Measurements from ENCODE around the gene GRN. TPM values are rescaled to one million over a fixed set of nuclear protein-coding genes. Genes with fewer than 3 reads are reported as not detected.

Gene GRN
- total and polyA plus RNA-seq, 2 of the 13 experiments (the other 11 are each of a cell fraction or from before 2014, with no cell fraction given) = 86.6 to 143 TPM

DNA sequence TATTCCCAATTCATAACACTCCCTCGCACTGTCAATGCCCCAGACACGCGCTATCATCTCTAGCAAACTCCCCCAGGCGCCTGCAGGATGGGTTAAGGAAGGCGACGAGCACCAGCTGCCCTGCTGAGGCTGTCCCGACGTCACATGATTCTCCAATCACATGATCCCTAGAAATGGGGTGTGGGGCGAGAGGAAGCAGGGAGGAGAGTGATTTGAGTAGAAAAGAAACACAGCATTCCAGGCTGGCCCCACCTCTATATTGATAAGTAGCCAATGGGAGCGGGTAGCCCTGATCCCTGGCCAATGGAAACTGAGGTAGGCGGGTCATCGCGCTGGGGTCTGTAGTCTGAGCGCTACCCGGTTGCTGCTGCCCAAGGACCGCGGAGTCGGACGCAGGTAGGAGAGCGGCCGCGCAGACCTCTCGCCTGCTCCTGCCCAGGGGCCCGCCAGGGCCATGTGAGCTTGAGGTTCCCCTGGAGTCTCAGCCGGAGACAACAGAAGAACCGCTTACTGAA is at the start of gene GRN (continued):
- TF ChIP-seq, protein P1, sequence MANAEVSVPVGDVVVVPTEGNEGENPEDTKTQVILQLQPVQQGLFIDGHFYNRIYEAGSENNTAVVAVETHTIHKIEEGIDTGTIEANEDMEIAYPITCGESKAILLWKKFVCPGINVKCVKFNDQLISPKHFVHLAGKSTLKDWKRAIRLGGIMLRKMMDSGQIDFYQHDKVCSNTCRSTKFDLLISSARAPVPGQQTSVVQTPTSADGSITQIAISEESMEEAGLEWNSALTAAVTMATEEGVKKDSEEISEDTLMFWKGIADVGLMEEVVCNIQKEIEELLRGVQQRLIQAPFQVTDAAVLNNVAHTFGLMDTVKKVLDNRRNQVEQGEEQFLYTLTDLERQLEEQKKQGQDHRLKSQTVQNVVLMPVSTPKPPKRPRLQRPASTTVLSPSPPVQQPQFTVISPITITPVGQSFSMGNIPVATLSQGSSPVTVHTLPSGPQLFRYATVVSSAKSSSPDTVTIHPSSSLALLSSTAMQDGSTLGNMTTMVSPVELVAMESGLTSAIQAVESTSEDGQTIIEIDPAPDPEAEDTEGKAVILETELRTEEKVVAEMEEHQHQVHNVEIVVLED (CRISPR knock-in tag; IDR thresholded peaks at IDR 0.05; ENCODE audit: borderline replicate concordance) = peak; percentile 71
- TF ChIP-seq SMAD3 (CRISPR knock-in tag; IDR thresholded peaks at IDR 0.05) (peak; percentile 87; the same call in 1 of the 2 replicates), TOPORS (CRISPR knock-in tag; IDR thresholded peaks at IDR 0.05) (no peak), GTF2F1 (IDR thresholded peaks at IDR 0.05; ENCODE audit: low read length) (0 out of 2 replicates have a peak, but pooled peaks have one; percentile 47), ZC3H4 (CRISPR knock-in tag; IDR thresholded peaks at IDR 0.05; ENCODE audit: borderline replicate concordance) (no peak), CBFB (CRISPR knock-in tag; IDR thresholded peaks at IDR 0.05) (0 out of 2 replicates have a peak, but pooled peaks have one; percentile 18), POLR2A (IDR thresholded peaks at IDR 0.05; ENCODE audit: insufficient read depth in 1 of 2, low read depth in 2 of 2, low read length in 2 of 2) (peak; percentile 92 to 97), CEBPB (IDR thresholded peaks at IDR 0.05; ENCODE audit: borderline replicate concordance, low read depth, low read length) (no peak), ZBTB7A (CRISPR knock-in tag; IDR thresholded peaks at IDR 0.05) (peak; percentile 66; the same call in 1 of the 2 replicates), ZNF607 (CRISPR knock-in tag; IDR thresholded peaks at IDR 0.05; ENCODE audit: borderline replicate concordance) (peak; percentile 62), ZNF788 (CRISPR knock-in tag; IDR thresholded peaks at IDR 0.05; ENCODE audit: borderline replicate concordance) (peak; percentile 92; the same call in 1 of the 2 replicates), ZNF224 (CRISPR knock-in tag; IDR thresholded peaks at IDR 0.05) (peak; percentile 23; the same call in 1 of the 2 replicates), ETV6 (CRISPR knock-in tag; conservative IDR thresholded peaks at IDR 0.05) (peak; percentile 76; the same call in 1 of the 2 replicates), SIN3A (IDR thresholded peaks at IDR 0.05; ENCODE audit: borderline replicate concordance, low read depth, low read length) (peak; percentile 99), AGO1 (IDR thresholded peaks at IDR 0.05; ENCODE audit: low read depth, low read length, poor library complexity, severe bottlenecking) (peak; percentile 37), KAT8 (CRISPR knock-in tag; IDR thresholded peaks at IDR 0.05) (peak; percentile 100), ZSCAN22 (CRISPR knock-in tag; IDR thresholded peaks at IDR 0.05) (no peak), ZBTB42 (CRISPR knock-in tag; IDR thresholded peaks at IDR 0.05) (0 out of 2 replicates have a peak, but pooled peaks have one; percentile 52), TGIF2 (CRISPR knock-in tag; IDR thresholded peaks at IDR 0.05) (peak; percentile 95), ZNF570 (CRISPR knock-in tag; IDR thresholded peaks at IDR 0.05; ENCODE audit: borderline replicate concordance) (no peak)
- TF ChIP-seq, protein P2, sequence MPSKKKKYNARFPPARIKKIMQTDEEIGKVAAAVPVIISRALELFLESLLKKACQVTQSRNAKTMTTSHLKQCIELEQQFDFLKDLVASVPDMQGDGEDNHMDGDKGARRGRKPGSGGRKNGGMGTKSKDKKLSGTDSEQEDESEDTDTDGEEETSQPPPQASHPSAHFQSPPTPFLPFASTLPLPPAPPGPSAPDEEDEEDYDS (CRISPR knock-in tag; IDR thresholded peaks at IDR 0.05) = peak; percentile 93
- TF ChIP-seq, protein P3, sequence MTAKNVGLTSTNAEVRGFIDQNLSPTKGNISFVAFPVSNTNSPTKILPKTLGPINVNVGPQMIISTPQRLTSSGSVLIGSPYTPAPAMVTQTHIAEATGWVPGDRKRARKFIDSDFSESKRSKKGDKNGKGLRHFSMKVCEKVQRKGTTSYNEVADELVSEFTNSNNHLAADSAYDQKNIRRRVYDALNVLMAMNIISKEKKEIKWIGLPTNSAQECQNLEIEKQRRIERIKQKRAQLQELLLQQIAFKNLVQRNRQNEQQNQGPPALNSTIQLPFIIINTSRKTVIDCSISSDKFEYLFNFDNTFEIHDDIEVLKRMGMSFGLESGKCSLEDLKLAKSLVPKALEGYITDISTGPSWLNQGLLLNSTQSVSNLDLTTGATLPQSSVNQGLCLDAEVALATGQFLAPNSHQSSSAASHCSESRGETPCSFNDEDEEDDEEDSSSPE (CRISPR knock-in tag; IDR thresholded peaks at IDR 0.05) = peak; percentile 51; the same call in 1 of the 2 replicates
- TF ChIP-seq, protein P4, sequence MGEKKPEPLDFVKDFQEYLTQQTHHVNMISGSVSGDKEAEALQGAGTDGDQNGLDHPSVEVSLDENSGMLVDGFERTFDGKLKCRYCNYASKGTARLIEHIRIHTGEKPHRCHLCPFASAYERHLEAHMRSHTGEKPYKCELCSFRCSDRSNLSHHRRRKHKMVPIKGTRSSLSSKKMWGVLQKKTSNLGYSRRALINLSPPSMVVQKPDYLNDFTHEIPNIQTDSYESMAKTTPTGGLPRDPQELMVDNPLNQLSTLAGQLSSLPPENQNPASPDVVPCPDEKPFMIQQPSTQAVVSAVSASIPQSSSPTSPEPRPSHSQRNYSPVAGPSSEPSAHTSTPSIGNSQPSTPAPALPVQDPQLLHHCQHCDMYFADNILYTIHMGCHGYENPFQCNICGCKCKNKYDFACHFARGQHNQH (CRISPR knock-in tag; IDR thresholded peaks at IDR 0.05) = peak; percentile 92
- TF ChIP-seq, protein P5, sequence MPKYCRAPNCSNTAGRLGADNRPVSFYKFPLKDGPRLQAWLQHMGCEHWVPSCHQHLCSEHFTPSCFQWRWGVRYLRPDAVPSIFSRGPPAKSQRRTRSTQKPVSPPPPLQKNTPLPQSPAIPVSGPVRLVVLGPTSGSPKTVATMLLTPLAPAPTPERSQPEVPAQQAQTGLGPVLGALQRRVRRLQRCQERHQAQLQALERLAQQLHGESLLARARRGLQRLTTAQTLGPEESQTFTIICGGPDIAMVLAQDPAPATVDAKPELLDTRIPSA (CRISPR knock-in tag; IDR thresholded peaks at IDR 0.05; ENCODE audit: borderline replicate concordance) = peak; percentile 57; the same call in 1 of the 2 replicates
- TF ChIP-seq, protein P6, sequence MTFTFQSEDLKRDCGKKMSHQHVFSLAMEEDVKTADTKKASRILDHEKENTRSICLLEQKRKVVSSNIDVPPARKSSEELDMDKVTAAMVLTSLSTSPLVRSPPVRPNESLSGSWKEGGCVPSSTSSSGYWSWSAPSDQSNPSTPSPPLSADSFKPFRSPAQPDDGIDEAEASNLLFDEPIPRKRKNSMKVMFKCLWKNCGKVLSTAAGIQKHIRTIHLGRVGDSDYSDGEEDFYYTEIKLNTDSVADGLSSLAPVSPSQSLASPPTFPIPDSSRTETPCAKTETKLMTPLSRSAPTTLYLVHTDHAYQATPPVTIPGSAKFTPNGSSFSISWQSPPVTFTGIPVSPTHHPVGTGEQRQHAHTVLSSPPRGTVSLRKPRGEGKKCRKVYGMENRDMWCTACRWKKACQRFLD (CRISPR knock-in tag; IDR thresholded peaks at IDR 0.05; ENCODE audit: borderline replicate concordance) = peak; percentile 66; the same call in 1 of the 2 replicates
